ENCODE results near the gene IFNA10. TPM values are rescaled to one million over a fixed set of nuclear protein-coding genes. Genes with fewer than 3 reads are reported as not detected.
"Not testable (repeated sequence)": the region's sequence is repeated elsewhere in the genome, so short reads cannot be mapped to it uniquely, and the experiment has no call there.

The IFNA10 gene
- not detected for total RNA-seq (ENCODE audit: unreplicated experiment)
- long read RNA-seq, result 0 reads

DNA sequence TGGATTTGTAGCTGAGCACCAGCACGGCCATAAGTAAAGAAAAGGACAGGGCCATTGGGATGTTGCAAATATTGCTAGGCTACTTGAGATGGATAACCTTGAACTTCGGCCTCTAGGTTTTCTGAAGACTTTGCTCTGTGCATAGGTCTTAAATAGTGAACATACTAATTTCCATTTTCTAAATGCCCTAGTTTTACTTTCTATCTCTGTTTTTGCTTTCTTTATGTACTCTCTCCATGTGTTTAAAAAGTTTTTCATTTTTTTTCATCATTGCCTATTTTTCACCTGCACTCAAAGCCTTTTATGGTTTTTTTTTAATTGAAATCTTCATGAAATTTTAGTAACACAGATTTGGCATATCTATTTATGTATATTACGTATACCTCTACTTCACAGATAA, at the start of gene IFNA10:
Gene IFNA10 (minus strand): TSS at position 101 of the 400 bp plus-strand sequence. CDS start 46 bp downstream, at position 55.
- H3K27ac Mint-ChIP-seq (ENCODE audit: unreplicated experiment); H3K4me3 Mint-ChIP-seq (ENCODE audit: unreplicated experiment); DNase-seq (ENCODE audit: low spot score); H3K27me3 Mint-ChIP-seq (ENCODE audit: unreplicated experiment); H3K9me3 Mint-ChIP-seq (ENCODE audit: unreplicated experiment); H3K36me3 Mint-ChIP-seq (ENCODE audit: low read depth, unreplicated experiment); H3K4me1 Mint-ChIP-seq (ENCODE audit: unreplicated experiment): not testable (repeated sequence)

DNA sequence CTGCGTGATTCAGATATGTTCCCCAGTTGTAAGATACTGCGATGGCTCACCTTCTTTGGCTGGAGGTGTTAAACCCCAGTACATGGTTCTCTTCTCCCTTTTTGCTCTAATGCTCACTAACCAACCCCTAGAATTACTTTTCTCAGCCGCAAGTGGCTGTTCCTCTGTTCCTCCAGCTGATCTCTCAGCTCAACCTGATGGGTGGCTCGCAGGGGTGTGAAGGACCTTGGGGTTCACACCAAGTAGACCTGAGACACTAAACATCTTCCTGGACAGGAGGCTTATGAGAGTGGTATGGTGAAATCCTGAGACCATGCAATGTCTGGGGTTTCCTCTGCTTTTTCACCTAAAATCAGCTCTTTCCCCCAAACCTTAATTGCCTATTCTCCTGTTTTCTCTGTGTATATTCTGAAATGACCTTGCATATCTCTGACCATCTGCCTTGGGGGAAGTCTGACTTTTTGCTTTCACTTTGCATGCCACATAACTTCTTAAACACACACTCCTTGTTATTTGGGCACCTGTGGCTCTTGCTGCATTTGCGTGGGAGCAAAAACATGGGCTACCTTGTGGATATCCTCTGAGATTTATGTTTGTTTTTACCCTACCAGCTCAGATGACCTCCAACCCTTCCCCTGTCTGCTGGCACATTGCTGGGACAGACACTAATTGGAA, 48.7 kb upstream of the IFNA10 start:
- H3K27ac Mint-ChIP-seq (ENCODE audit: unreplicated experiment), result no peak overlapping the region
- no peaks in the 10 kb centered on the region for H3K27me3 Mint-ChIP-seq (ENCODE audit: unreplicated experiment)
- H3K9me3 Mint-ChIP-seq (ENCODE audit: unreplicated experiment), result no peaks in the 10 kb centered on the region
- H3K36me3 Mint-ChIP-seq (ENCODE audit: low read depth, unreplicated experiment), result no peaks in the 10 kb centered on the region
- peaks cover 3% of the 10 kb centered on the region for H3K4me1 Mint-ChIP-seq (ENCODE audit: unreplicated experiment)
- no peak for DNase-seq (ENCODE audit: low spot score)
- TF ChIP-seq, protein P1, sequence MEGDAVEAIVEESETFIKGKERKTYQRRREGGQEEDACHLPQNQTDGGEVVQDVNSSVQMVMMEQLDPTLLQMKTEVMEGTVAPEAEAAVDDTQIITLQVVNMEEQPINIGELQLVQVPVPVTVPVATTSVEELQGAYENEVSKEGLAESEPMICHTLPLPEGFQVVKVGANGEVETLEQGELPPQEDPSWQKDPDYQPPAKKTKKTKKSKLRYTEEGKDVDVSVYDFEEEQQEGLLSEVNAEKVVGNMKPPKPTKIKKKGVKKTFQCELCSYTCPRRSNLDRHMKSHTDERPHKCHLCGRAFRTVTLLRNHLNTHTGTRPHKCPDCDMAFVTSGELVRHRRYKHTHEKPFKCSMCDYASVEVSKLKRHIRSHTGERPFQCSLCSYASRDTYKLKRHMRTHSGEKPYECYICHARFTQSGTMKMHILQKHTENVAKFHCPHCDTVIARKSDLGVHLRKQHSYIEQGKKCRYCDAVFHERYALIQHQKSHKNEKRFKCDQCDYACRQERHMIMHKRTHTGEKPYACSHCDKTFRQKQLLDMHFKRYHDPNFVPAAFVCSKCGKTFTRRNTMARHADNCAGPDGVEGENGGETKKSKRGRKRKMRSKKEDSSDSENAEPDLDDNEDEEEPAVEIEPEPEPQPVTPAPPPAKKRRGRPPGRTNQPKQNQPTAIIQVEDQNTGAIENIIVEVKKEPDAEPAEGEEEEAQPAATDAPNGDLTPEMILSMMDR (IDR thresholded peaks at IDR 0.05; ENCODE audit: unreplicated experiment), result no peak
- no peak overlapping the region for H3K4me3 Mint-ChIP-seq (ENCODE audit: unreplicated experiment)

DNA sequence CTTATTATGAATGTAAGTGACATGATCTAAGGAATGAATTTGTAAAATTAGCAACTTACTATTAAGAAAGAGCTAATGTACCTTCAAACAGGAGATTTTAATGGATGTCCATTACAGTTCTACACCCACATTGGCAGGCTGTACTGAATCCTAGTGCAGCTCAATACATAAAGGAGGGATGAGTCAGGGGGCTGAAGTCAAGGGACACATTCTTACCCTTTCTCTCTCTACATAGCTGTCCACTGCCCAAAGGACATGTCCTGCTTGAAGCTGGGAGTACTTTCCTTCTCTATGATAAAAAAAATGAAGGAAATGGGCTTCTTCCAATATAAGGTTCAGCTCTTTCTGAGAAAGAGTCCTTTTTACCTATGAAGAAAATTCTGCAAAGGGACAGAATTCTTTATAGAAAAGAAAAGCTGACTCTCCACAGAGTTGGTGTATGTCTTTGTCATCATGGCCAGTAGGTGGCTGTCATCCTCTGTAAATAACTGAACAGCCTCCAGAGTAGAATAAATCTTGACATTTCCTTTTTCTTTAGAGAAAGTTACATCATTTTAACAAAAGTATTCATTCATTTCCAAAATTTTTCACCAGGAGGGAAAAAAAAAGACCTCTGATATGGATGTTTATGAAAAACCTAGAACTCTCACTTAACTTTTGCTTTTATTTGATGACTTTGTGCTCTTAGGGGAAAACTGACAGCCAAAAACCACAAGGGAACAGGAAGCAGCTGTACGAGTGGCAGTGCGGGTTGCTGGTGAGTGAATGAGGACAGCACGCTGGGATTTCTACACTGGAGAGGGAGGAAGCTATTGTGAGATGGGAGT, 46.0 kb upstream of the IFNA10 start:
- Mint-ChIP-seq H3K9me3 (ENCODE audit: unreplicated experiment) (no peaks in the 10 kb centered on the region), H3K36me3 (ENCODE audit: low read depth, unreplicated experiment) (no peaks in the 10 kb centered on the region), H3K4me3 (ENCODE audit: unreplicated experiment) (no peak overlapping the region), H3K4me1 (ENCODE audit: unreplicated experiment) (peaks cover 3% of the 10 kb centered on the region), H3K27me3 (ENCODE audit: unreplicated experiment) (no peaks in the 10 kb centered on the region), H3K27ac (ENCODE audit: unreplicated experiment) (peak overlapping the region; percentile 38)
- DNase-seq (ENCODE audit: low spot score), result peak; percentile 50
- TF ChIP-seq, protein P1 (IDR thresholded peaks at IDR 0.05; ENCODE audit: unreplicated experiment), result peak; percentile 67

DNA sequence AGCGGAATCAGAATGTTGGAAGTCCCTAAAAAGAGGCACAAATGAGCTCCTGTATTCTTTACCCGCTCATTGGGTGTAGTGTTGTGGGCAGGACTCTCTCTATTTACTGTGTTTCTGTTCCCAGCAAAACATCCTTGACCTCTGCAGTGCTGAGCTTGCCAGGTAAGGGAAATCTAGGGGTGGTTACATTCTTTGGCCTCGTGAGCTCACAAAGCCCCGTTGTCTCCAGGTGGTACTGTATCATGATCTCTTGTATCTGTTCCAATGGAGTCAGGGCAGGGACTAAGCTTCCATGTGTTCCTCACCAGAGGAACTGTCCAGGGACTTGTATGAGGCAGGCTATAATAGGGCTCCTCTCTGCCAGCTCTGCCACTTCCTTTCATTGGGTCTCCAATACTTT, 44.7 kb upstream of the IFNA10 start:
- Mint-ChIP-seq H3K4me1 (ENCODE audit: unreplicated experiment) (peaks cover 3% of the 10 kb centered on the region), H3K9me3 (ENCODE audit: unreplicated experiment) (no peaks in the 10 kb centered on the region), H3K4me3 (ENCODE audit: unreplicated experiment) (no peak overlapping the region), H3K36me3 (ENCODE audit: low read depth, unreplicated experiment) (no peaks in the 10 kb centered on the region), H3K27me3 (ENCODE audit: unreplicated experiment) (no peaks in the 10 kb centered on the region), H3K27ac (ENCODE audit: unreplicated experiment) (no peak overlapping the region)
- TF ChIP-seq, protein P1 (IDR thresholded peaks at IDR 0.05; ENCODE audit: unreplicated experiment), result no peak
- no peak for DNase-seq (ENCODE audit: low spot score)

DNA sequence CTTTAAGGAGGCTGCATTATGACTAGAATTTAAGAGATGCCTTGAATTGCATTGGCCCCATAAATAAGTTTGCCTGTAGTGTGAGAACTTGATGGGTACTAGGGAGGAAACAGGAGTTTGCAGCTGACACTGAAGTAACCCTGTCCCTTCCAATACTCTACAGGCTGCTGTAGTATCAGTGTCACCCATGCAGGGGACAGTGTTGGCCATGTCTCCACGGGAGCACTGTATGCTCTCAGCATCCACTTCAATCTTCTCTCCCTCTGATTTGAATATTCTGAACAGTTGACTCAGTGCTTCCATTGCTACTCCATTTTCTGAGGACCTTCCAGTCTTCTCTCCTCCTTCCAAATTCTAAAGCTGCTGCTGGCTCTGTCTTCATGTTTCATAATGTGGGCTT, 44.2 kb upstream of the IFNA10 start:
- H3K27ac Mint-ChIP-seq (ENCODE audit: unreplicated experiment), result no peak overlapping the region

More for the DNA sequence above, 44.2 kb upstream of the IFNA10 start:
- Mint-ChIP-seq H3K27me3 (ENCODE audit: unreplicated experiment) (no peaks in the 10 kb centered on the region), H3K4me3 (ENCODE audit: unreplicated experiment) (no peak overlapping the region), H3K9me3 (ENCODE audit: unreplicated experiment) (no peaks in the 10 kb centered on the region), H3K4me1 (ENCODE audit: unreplicated experiment) (peaks cover 3% of the 10 kb centered on the region), H3K36me3 (ENCODE audit: low read depth, unreplicated experiment) (no peaks in the 10 kb centered on the region)
- DNase-seq (ENCODE audit: low spot score), result no peak
- TF ChIP-seq, protein P1 (IDR thresholded peaks at IDR 0.05; ENCODE audit: unreplicated experiment), result no peak

All from endothelial cell (in vitro differentiated cells).